ENCODE data around the gene RUNX2.

GRCh38 chr6:45591306-45591705, 263.2 kb downstream of the RUNX2 start:
- TF ChIP-seq CTCF (conservative IDR thresholded peaks at IDR 0.05) (no peak), ZFX (IDR thresholded peaks at IDR 0.05) (no peak)

Data from C4-2B (cell line).